ENCODE measurements around the gene ASB3. TPM values are rescaled to one million over a fixed set of nuclear protein-coding genes. Genes with fewer than 3 reads are reported as not detected.
"Not testable (repeated sequence)": the region's sequence is repeated elsewhere in the genome, so short reads cannot be mapped to it uniquely, and the experiment has no call there.

ASB3 gene
- total and polyA plus RNA-seq, 2 donors (not counting 1 experiment from before 2014, with no cell fraction given): 15.9 to 30.7 TPM

- no peak for DNase-seq
- intact Hi-C loops (cut with micrococcal nuclease): no loop called here
- Histone ChIP-seq H2AFZ (ENCODE audit: insufficient read depth, low read depth, low read length, poor library complexity, severe bottlenecking) (no peak overlapping the region), H3K9ac (ENCODE audit: low read length) (no peak overlapping the region), H3K4me3 (ENCODE audit: control extremely low read depth in 1 of 5, extremely low read depth in 1 of 5, insufficient read depth in 1 of 5, low read depth in 2 of 5, low read length in 4 of 5) (no peak overlapping the region), H4K20me1 (ENCODE audit: control insufficient read depth, insufficient read depth, low read length, poor library complexity, severe bottlenecking) (no peaks in the 10 kb centered on the region), H3K27ac (ENCODE audit: low read length in 2 of 2) (no peak overlapping the region), H3K36me3 (replicated peaks in 1 of 2; ENCODE audit: control extremely low read depth in 1 of 2, control insufficient read depth in 1 of 2, extremely low read depth in 1 of 2, insufficient read depth in 2 of 2, low read length in 1 of 2) (no peaks in the 10 kb centered on the region), H3K4me2 (replicated peaks; ENCODE audit: low read depth, low read length, poor library complexity, severe bottlenecking) (no peak overlapping the region), H3K9me3 (ENCODE audit: control extremely low read depth in 1 of 3, control insufficient read depth in 2 of 3, insufficient read depth in 1 of 3, low read length in 2 of 3) (peaks cover 0 to 6% (median 0%) of the 10 kb centered on the region in 3 donors), H3K27me3 (replicated peaks in 1 of 4; ENCODE audit: control extremely low read depth in 1 of 4, control insufficient read depth in 3 of 4, insufficient read depth in 4 of 4, low read length in 3 of 4) (no peaks in the 10 kb centered on the region), H3K4me1 (ENCODE audit: control insufficient read depth in 2 of 2, insufficient read depth in 2 of 2, low read length in 2 of 2) (no peaks in the 10 kb centered on the region), H3K79me2 (ENCODE audit: control insufficient read depth, insufficient read depth, low read length) (no peaks in the 10 kb centered on the region)
- no peak overlapping the region for H3K27ac Mint-ChIP-seq
- ATAC-seq (ENCODE audit: low read depth): no peak
- H3K4me3 Mint-ChIP-seq: no peak overlapping the region
- H3K9me3 Mint-ChIP-seq (ENCODE audit: insufficient read depth): peaks cover 2% of the 10 kb centered on the region
- no peaks in the 10 kb centered on the region for H3K4me1 Mint-ChIP-seq
- TF ChIP-seq EZH2 (IDR thresholded peaks at IDR 0.05; ENCODE audit: borderline replicate concordance, insufficient read depth, low read depth, low read length, poor library complexity, severe bottlenecking): no peak
- TF ChIP-seq CTCF (IDR thresholded peaks at IDR 0.05): no peak
- POLR2A ChIA-PET: no interaction called here
- CTCF ChIA-PET: interaction anchor here (0.7 kb wide), 1 partner anchor 1050 kb away, joined by 5 read pairs; no protein-coding TSS in a partner anchor
- 86% methylated on average over 1 of the region's 6 CpGs for WGBS (ENCODE audit: insufficient coverage)
- no peaks in the 10 kb centered on the region for H3K27me3 Mint-ChIP-seq
Observed at GRCh38 chr2:53670331-53670730, 116.4 kb downstream of the ASB3 start.

DNA sequence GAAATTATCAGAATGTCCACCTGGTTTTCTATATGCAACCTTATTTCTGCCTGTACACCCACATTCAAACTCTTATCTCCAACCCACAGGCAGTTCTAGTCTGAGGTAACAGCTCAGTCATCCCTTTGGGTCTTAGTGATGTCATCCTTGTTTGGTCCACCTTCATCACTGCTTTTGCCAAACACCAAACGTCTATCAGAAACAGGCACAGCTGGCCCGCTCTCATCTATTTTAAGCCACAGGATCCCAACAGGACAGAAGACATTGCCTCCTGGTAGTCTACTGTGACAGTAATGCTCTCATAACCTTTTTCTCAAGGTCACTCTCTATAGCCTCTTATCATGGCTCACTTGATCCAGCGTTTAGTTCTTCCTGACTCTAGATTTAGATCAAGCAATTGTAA lies 118.1 kb downstream of the ASB3 start:
- intact Hi-C loops (cut with micrococcal nuclease): no loop called here
- H3K9me3 ChIP-seq (ENCODE audit: control extremely low read depth in 1 of 3, control insufficient read depth in 2 of 3, insufficient read depth in 1 of 3, low read length in 2 of 3): peaks cover 0 to 6% (median under 1%) of the 10 kb centered on the region in 3 donors
- DNase-seq (no peak), ATAC-seq (ENCODE audit: low read depth) (no peak)
- no peak for TF ChIP-seq CTCF (IDR thresholded peaks at IDR 0.05)
- TF ChIP-seq EZH2 (IDR thresholded peaks at IDR 0.05; ENCODE audit: borderline replicate concordance, insufficient read depth, low read depth, low read length, poor library complexity, severe bottlenecking): no peak
- ChIA-PET CTCF (no interaction called here), POLR2A (no interaction called here)
- H3K27ac ChIP-seq (ENCODE audit: low read length in 2 of 2): no peak overlapping the region
- no peak overlapping the region for H3K27ac Mint-ChIP-seq
- H3K4me2 ChIP-seq (replicated peaks; ENCODE audit: low read depth, low read length, poor library complexity, severe bottlenecking): no peak overlapping the region
- no peaks in the 10 kb centered on the region for H3K79me2 ChIP-seq (ENCODE audit: control insufficient read depth, insufficient read depth, low read length)
- H2AFZ ChIP-seq (ENCODE audit: insufficient read depth, low read depth, low read length, poor library complexity, severe bottlenecking): no peak overlapping the region
- H3K36me3 ChIP-seq (replicated peaks in 1 of 2; ENCODE audit: control extremely low read depth in 1 of 2, control insufficient read depth in 1 of 2, extremely low read depth in 1 of 2, insufficient read depth in 2 of 2, low read length in 1 of 2): no peaks in the 10 kb centered on the region
- no peaks in the 10 kb centered on the region for H3K27me3 Mint-ChIP-seq
- H3K4me3 ChIP-seq (ENCODE audit: control extremely low read depth in 1 of 5, extremely low read depth in 1 of 5, insufficient read depth in 1 of 5, low read depth in 2 of 5, low read length in 4 of 5): no peak overlapping the region
- no peaks in the 10 kb centered on the region for H3K4me1 ChIP-seq (ENCODE audit: control insufficient read depth in 2 of 2, insufficient read depth in 2 of 2, low read length in 2 of 2)
- H3K4me3 Mint-ChIP-seq: no peak overlapping the region
- WGBS (ENCODE audit: insufficient coverage): 95% methylated on average over 2 of the region's 3 CpGs
- H4K20me1 ChIP-seq (ENCODE audit: control insufficient read depth, insufficient read depth, low read length, poor library complexity, severe bottlenecking): no peaks in the 10 kb centered on the region
- no peak overlapping the region for H3K9ac ChIP-seq (ENCODE audit: low read length)
- H3K27me3 ChIP-seq (replicated peaks in 1 of 4; ENCODE audit: control extremely low read depth in 1 of 4, control insufficient read depth in 3 of 4, insufficient read depth in 4 of 4, low read length in 3 of 4): no peaks in the 10 kb centered on the region
- peaks cover 2% of the 10 kb centered on the region for H3K9me3 Mint-ChIP-seq (ENCODE audit: insufficient read depth)
- no peaks in the 10 kb centered on the region for H3K4me1 Mint-ChIP-seq

DNA sequence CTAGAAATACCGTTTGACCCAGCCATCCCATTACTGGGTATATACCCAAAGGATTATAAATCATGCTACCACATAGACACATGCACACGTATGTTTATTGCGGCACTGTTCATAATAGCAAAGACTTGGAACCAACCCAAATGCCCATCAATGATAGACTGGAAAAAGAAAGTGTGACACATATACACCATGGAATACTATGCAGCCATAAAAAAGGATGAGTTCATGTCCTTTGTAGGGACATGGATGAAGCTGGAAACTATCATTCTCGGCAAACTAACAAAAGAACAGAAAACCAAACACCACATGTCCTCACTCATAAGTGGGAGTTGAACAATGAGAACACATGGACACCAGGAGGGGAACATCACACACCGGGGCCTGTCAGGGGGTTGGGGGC lies 119.6 kb downstream of the ASB3 start:
- H3K9me3 ChIP-seq (ENCODE audit: control extremely low read depth in 1 of 3, control insufficient read depth in 2 of 3, insufficient read depth in 1 of 3, low read length in 2 of 3); H3K36me3 ChIP-seq (replicated peaks in 1 of 2; ENCODE audit: control extremely low read depth in 1 of 2, control insufficient read depth in 1 of 2, extremely low read depth in 1 of 2, insufficient read depth in 2 of 2, low read length in 1 of 2); H3K4me3 Mint-ChIP-seq; CTCF ChIA-PET; intact Hi-C loops (cut with micrococcal nuclease); H2AFZ ChIP-seq (ENCODE audit: insufficient read depth, low read depth, low read length, poor library complexity, severe bottlenecking); DNase-seq; H3K4me3 ChIP-seq (ENCODE audit: control extremely low read depth in 1 of 5, extremely low read depth in 1 of 5, insufficient read depth in 1 of 5, low read depth in 2 of 5, low read length in 4 of 5); H3K27ac ChIP-seq (ENCODE audit: low read length in 2 of 2); ATAC-seq (ENCODE audit: low read depth); H4K20me1 ChIP-seq (ENCODE audit: control insufficient read depth, insufficient read depth, low read length, poor library complexity, severe bottlenecking); POLR2A ChIA-PET; H3K9ac ChIP-seq (ENCODE audit: low read length); H3K27ac Mint-ChIP-seq; H3K4me1 Mint-ChIP-seq; H3K4me2 ChIP-seq (replicated peaks; ENCODE audit: low read depth, low read length, poor library complexity, severe bottlenecking); H3K27me3 ChIP-seq (replicated peaks in 1 of 4; ENCODE audit: control extremely low read depth in 1 of 4, control insufficient read depth in 3 of 4, insufficient read depth in 4 of 4, low read length in 3 of 4); H3K79me2 ChIP-seq (ENCODE audit: control insufficient read depth, insufficient read depth, low read length); H3K9me3 Mint-ChIP-seq (ENCODE audit: insufficient read depth); H3K4me1 ChIP-seq (ENCODE audit: control insufficient read depth in 2 of 2, insufficient read depth in 2 of 2, low read length in 2 of 2); H3K27me3 Mint-ChIP-seq: not testable (repeated sequence)
- 100% methylated on average over 1 of the region's 5 CpGs for WGBS (ENCODE audit: insufficient coverage)

Measured in B cell (primary cell).